Activated gamma-delta T cell (primary cell): Measurements from ENCODE around the gene CD180.

Experiments
- DNase-seq: peaks from one replicate; lab custom pipeline; 2025; lab: John Stamatoyannopoulos, UW

Gene CD180

GRCh38 chr5:67211926-67212325, 15.3 kb upstream of the CD180 start:
- no peak for DNase-seq

- no peak for DNase-seq
These were observed 12.7 kb upstream of the CD180 start for GRCh38 chr5:67209141-67209771.

GRCh38 chr5:67208403-67208802, 11.8 kb upstream of the CD180 start:
- DNase-seq: no peak

- DNase-seq: no peak
These were observed 10.3 kb upstream of the CD180 start for GRCh38 chr5:67206929-67207328.

- DNase-seq: no peak
These were observed 9.9 kb upstream of the CD180 start for GRCh38 chr5:67206461-67206860.

DNA sequence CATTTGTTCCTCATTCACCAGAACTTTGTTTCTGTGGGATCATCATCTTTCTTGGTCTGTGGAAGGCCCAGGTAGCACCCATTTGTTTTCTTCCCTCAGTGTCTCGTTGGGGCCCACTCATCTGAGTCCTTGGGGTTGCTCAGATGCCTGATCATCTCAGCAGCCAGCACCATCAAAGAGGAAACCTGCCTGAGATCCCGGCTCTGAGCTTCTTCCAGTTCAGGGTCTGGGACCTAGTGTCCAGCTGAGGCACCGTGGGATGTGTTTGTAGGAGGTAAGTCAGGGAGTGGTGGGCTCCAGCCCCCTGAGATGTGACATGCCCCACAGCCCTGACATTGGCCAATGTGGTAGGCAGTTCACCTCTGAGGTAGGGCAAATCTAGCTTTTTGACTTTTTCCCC, 9.4 kb upstream of the CD180 start:
- no peak for DNase-seq

- DNase-seq: no peak
These were observed 8.2 kb upstream of the CD180 start for GRCh38 chr5:67204821-67205220.

GRCh38 chr5:67203701-67204074, 7.1 kb upstream of the CD180 start:
- DNase-seq: no peak

- no peak for DNase-seq
These were observed 6.2 kb upstream of the CD180 start for GRCh38 chr5:67202828-67203227.

DNA sequence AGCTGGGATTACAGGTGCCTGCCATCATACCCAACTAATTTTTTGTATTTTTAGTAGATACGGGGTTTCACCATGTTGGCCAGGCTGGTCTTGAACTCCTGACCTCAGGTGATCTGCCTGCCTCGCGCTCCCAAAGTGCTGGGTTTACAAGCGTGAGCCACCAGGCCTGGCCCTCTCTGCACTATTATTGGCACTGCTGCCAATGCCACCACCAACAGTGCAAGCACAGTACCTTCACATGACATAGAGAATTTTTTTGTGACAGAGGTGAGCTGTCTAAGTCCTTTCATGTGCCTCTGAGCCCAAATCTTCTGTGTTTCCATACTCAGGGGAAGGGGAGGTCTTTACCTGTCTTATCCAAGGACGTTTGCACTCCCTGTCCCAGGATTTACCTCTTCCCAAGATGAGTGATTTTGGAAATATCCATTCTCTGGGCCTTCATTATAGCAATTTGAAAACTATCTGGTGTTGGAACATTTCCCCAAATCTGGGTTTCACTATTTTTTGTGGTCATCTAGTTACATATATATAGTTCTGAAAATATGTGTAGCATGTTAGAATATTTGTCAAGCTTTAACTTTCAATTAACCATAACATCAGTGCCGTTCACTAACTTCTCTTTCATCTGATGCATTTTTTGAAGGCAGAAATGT, 5.4 kb upstream of the CD180 start:
- no peak for DNase-seq

DNA sequence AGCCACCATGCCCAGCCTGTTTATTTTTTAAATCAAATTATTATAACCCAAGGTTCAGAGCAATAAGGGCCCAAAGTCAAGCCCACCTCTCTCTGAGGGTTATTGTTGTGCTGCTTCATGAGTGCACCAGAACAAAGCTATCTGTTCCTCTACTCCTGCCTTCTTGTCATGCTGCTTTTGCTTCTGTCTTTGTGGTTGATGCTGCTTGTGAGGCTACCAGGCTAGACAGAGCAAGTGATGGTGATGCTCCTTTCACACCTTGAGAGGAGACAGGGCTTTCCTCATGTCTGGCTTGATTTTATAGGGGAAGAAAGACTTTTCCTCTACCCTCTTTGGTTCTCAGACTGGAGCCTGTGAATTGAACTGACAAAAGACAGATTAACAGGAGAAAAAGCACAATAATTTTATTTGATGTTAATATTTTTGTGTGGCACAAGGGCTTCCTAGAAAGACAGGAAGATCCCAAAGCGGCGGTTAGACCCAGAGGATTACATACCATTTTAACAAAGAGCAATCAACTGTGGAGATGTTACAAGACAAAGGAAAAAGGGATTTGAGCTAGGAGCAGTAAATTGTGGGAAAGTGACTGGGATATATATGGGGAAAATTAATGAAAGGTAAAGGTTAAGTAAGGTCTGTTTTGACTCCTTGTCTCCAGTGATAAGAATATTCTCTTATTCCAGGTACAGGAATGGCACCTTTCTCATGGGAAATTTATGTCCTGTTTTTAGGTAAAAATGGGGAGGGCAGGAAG, 4.4 kb upstream of the CD180 start:
- no peak for DNase-seq

- no peak for DNase-seq
These were observed 3.3 kb upstream of the CD180 start for GRCh38 chr5:67199859-67200258.

DNA sequence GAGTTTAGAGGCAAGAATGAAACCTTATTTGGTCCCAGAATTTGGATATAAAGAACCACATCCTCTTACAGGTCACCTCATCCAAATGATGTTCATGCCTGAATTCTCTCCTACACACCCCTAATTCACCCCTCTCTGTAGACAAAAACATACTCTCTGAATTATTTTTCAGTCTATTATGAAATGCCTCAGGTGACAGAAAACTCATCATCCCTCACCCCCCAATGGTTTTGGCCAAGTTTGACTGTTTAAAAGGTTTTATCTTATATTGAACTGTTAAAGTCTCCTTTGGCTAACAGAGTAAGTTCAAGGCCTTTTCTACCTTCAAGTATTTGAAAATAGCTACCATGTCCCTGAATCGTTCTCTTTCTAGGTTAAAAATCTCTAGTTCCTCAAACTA, 2.3 kb upstream of the CD180 start:
- DNase-seq: no peak

DNA sequence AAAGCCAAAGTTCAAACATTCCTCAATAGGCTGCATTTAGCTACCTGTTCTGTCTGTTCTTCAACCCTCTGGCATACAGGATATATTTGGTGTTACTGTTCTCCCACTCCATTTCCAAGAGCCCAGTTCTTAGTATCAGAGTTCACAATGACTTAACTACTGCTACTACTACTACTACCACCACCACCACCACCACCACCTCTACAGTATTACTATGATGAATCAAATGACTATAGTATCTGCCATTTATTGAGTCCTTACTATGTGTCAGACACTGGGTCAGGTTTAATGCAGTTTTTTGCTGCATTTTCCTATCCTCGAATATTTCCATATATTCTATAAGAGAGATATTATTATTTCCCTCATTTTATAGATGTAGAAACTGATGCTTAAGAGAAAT, 937 bp upstream of the CD180 start:
- DNase-seq: no peak

DNA sequence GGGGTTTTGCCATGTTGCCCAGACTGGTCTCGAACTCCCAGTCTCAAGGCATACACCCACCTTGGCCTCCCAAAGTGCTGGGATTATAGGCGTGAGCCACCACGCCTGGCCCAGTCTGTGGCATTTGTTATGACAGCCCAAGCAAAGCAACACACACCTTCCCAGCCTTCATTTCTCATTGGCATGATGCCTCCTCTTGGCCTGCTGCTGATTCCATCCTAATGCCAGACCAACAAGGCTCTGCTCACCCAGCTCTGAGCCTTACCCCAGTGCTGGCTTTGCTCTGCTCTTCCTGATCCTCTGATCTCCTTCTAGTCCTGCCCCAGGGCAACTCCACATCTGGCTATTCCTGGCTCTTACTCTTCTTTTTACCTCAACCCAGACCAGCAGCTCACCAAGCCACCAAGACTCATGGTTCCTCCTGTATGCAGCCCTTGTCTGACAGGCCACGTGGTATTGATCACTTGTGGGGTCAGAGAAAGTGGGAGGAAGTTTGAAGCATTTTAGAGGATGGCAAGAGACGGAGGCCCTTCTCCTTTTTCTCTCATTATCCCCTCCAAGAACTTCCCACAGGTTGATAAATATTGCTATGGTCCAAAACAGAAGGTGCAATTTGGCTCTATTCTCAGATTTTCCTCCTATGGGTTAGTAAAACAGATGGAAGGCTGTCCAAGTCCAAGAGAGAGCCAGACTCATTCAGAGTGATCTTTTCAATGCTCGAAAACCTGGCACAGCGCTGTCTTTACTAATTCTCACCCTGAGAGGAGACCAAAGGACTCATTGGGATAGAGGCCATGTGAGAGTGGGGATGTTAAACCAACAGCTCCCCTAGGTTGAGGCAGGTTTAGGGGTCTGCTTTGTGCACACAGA, 958 bp downstream of the CD180 start:
- DNase-seq: no peak

- DNase-seq: no peak
These were observed 2.4 kb downstream of the CD180 start for GRCh38 chr5:67194166-67194565.

DNA sequence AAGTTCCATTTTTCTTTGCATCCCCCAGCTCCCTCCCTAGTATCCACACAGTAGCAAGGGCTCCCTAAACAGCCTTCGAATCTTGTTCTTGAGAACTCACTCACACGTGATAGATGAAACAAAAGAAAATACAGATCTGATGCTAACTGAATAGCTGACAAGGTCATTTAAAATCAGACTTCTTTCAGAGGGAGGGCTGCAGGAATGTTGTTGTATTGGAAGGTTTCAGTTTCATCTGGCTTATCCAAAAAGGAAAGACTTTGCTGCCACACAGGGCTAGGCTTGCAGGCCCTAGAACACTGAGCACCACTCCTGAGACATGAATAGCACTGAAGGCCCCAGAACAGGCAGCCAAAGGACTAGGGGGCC, 3.2 kb downstream of the CD180 start:
- no peak for DNase-seq

GRCh38 chr5:67192719-67193438, 3.7 kb downstream of the CD180 start:
- no peak for DNase-seq

DNA sequence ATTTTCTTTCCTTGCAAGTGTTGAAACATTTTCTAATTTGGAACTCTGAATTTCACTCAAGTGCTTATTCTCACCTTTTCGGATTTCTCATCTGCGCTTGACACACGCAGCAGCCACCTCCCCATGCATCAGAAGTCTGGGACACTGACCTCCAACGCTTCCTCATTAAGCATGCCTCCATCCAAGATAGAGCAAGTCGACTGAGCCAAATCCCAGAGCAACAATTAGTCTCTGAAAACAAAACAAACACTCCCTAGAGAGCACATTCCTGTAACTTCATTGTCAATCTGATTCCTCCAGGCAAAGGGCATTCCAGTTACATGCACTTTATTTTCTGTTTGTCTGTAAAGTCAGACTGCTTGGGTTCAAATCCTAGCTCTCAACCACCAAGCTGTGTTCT, 5.7 kb downstream of the CD180 start:
- no peak for DNase-seq

DNA sequence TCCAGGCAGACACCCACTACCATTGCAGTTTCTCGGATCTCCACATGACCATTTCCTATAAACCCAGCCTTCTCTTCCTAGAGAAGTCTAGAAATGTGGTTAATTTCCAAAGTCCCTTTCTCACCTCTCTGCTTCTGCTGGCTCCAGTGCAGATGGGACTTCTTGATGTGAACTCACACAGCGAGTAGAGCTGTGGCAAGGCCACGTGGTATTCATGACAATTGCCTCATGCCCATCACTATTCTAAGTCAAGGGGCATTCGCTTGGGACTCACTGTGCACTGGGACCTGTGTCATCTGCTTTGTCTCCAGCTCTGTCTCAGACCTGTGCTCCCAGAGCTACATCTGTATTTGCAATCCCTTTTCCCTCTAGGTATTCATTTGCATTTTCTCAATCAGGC, 6.2 kb downstream of the CD180 start:
- no peak for DNase-seq

- no peak for DNase-seq
These were observed 6.7 kb downstream of the CD180 start for GRCh38 chr5:67189931-67190330.

DNA sequence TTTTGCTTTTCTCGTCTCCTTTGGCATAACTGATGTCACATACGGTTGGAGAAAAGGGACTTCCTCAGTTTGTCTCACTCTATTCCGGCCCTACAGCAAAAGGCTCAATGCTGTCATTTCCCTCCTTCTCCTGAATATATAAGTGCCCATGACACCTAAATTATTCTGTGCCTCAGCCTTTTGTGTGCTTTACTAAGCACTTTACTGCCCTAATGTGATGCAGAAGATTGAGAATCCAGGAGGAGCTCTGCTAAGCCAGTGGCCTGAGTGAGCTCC, 7.6 kb downstream of the CD180 start:
- no peak for DNase-seq
